Natural killer cell (primary cell): ENCODE data around the gene HCK. TPM values are rescaled to one million over a fixed set of nuclear protein-coding genes. Genes with fewer than 3 reads are reported as not detected.

Experiments
- ATAC-seq, 3 donors: fragments of 150-1000 bp in 2 of 3; fragments of 200-7000 bp in 1 of 3; cut with Tn5 transposase; 1 replicate in 1 of 3; 2 replicates in 2 of 3; pipeline ENCODE4 v1.10.0; 2021; ENCODE audit warnings: mild to moderate bottlenecking in 2 of 3, moderate library complexity in 2 of 3
- DNase-seq, 2 donors: peaks; one replicate each; pipeline versions ENCODE4 v3.0.0 to v3.0.0-alpha.2; 2013 to 2021; ENCODE audit warnings: mixed read lengths in 1 of 2
- H3K27ac ChIP-seq: one replicate; pipeline ENCODE4 v1.5.1; 2013; ENCODE audit warnings: mild to moderate bottlenecking, low read length
- H3K27me3 ChIP-seq: one replicate; pipeline ENCODE4 v1.6.1; 2013; ENCODE audit warnings: low read length; ENCODE audit not compliant: control insufficient read depth, insufficient read depth
- H3K36me3 ChIP-seq: one replicate; pipeline ENCODE4 v1.6.1; 2013; ENCODE audit warnings: low read length; ENCODE audit not compliant: control insufficient read depth, insufficient read depth
- H3K4me1 ChIP-seq: one replicate; pipeline ENCODE4 v1.6.1; 2013; ENCODE audit warnings: low read length; ENCODE audit not compliant: control insufficient read depth, insufficient read depth
- H3K4me3 ChIP-seq: one replicate; pipeline ENCODE4 v1.5.1; 2013; ENCODE audit warnings: low read length
- H3K9me3 ChIP-seq: one replicate; pipeline ENCODE4 v1.6.1; 2013; ENCODE audit warnings: low read length; ENCODE audit not compliant: control insufficient read depth, insufficient read depth
- H3K27ac Mint-ChIP-seq, 2 donors: one replicate each; pipeline ENCODE4 v1.8.0; 2022; ENCODE audit warnings: mild to moderate bottlenecking in 2 of 2, mixed read lengths in 2 of 2, moderate library complexity in 1 of 2
- H3K27me3 Mint-ChIP-seq, 2 donors: one replicate each; pipeline ENCODE4 v1.8.0; 2022; ENCODE audit warnings: low read depth in 2 of 2, mixed read lengths in 2 of 2
- H3K36me3 Mint-ChIP-seq: one replicate; pipeline ENCODE4 v1.8.0; 2022; ENCODE audit warnings: mixed read lengths
- H3K4me1 Mint-ChIP-seq, 2 donors: one replicate each; pipeline ENCODE4 v1.8.0; 2022; ENCODE audit warnings: mixed read lengths in 2 of 2
- H3K4me3 Mint-ChIP-seq: one replicate; pipeline ENCODE4 v1.8.0; 2022; ENCODE audit warnings: mild to moderate bottlenecking, moderate library complexity, mixed read lengths
- H3K9me3 Mint-ChIP-seq, 2 donors: one replicate each; pipeline ENCODE4 v1.8.0; 2022; ENCODE audit warnings: mixed read lengths in 2 of 2
- CTCF ChIP-seq: fragments of 200-600 bp; IDR thresholded peaks from one replicate; pipeline ENCODE4 v1.8.0; 2022; ENCODE audit warnings: antibody characterized with exemption
- WGBS: methylation state at CpG from one replicate; pipeline ENCODE4 v1.1.7; 2013; ENCODE audit warnings: missing lambda C conversion rate; ENCODE audit not compliant: insufficient coverage; 5-methylcytosine and 5-hydroxymethylcytosine counted together
- intact Hi-C: fragments of 100-400 bp; cut with micrococcal nuclease; formaldehyde crosslinking; loops from one replicate; pipeline ENCODE4 v1.14.2; 2022
- total RNA-seq, 4 donors: library from RNA; stranded (reverse); fragments of 120-200 nt in 1 of 4; gene quantifications; one replicate each; pipeline versions ENCODE4 v1.2.3 to v1.2.4, GENCODE V29; 2013 to 2022

Gene HCK
- total RNA-seq, 3 donors from 2014 or later (not counting 1 experiment from before 2014, with no cell fraction given) = 6.3 to 31.6 (median 12.4) TPM

- no peaks in the 10 kb centered on the region for H3K4me1 ChIP-seq
- Mint-ChIP-seq H3K4me3 (no peak overlapping the region), H3K36me3 (peaks cover 22% of the 10 kb centered on the region), H3K27ac (peak overlapping the region in 1 of 2 donors; percentile 27), H3K4me1 (peaks cover 4 to 6% of the 10 kb centered on the region in 2 donors), H3K9me3 (no peaks in the 10 kb centered on the region), H3K27me3 (no peaks in the 10 kb centered on the region)
- 79% methylated on average over 4 of the region's 4 CpGs for WGBS
- no peaks in the 10 kb centered on the region for H3K9me3 ChIP-seq
- ATAC-seq (no peak), DNase-seq (no peak)
- no peak overlapping the region for H3K4me3 ChIP-seq
- TF ChIP-seq CTCF = no peak
- H3K36me3 ChIP-seq = peaks cover 83% of the 10 kb centered on the region
- H3K27me3 ChIP-seq = no peaks in the 10 kb centered on the region
- no peak overlapping the region for H3K27ac ChIP-seq
- intact Hi-C loops = no loop called here
These were observed 88.6 kb downstream of the HCK start for GRCh38 chr20:32140603-32141002.

DNA sequence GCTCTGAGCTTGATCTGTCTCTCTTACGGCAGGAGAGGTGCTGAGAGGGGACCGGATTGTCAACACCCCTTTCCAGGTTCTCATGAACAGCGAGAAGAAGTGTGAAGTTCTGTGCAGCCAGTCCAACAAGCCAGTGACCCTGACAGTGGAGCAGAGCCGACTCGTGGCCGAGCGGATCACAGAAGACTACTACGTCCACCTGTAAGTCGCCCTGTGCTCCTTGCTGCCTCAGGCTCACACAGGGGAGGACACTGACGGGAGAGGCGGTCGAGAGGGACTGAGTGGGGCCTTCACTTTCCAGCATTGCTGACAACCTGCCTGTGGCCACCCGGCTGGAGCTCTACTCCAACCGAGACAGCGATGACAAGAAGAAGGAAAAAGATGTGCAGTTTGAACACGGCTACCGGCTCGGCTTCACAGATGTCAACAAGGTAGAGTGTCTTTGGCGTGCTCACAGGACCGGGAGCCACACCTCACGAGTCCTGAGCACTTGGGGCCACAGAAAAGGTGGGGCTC is 89.5 kb downstream of the HCK start:
- Histone ChIP-seq H3K36me3 (peaks cover 86% of the 10 kb centered on the region), H3K4me3 (no peak overlapping the region), H3K27me3 (no peaks in the 10 kb centered on the region), H3K4me1 (no peaks in the 10 kb centered on the region), H3K9me3 (no peaks in the 10 kb centered on the region), H3K27ac (no peak overlapping the region)
- H3K27ac Mint-ChIP-seq = no peak overlapping the region
- 97% methylated on average over 21 of the region's 21 CpGs for WGBS
- intact Hi-C loops = no loop called here
- ATAC-seq (no peak), DNase-seq (no peak)
- H3K36me3 Mint-ChIP-seq = peaks cover 28% of the 10 kb centered on the region
- no peaks in the 10 kb centered on the region for H3K9me3 Mint-ChIP-seq
- no peak overlapping the region for H3K4me3 Mint-ChIP-seq
- H3K4me1 Mint-ChIP-seq = peaks cover 4 to 6% of the 10 kb centered on the region in 2 donors
- H3K27me3 Mint-ChIP-seq = no peaks in the 10 kb centered on the region
- no peak for TF ChIP-seq CTCF

- H3K27me3 ChIP-seq = no peaks in the 10 kb centered on the region
- intact Hi-C loops = no loop called here
These were observed 90.0 kb downstream of the HCK start for GRCh38 chr20:32142088-32142487.

More at GRCh38 chr20:32142088-32142487, 90.0 kb downstream of the HCK start:
- Mint-ChIP-seq H3K27me3 (no peaks in the 10 kb centered on the region), H3K27ac (no peak overlapping the region), H3K4me3 (no peak overlapping the region), H3K4me1 (peaks cover 4 to 6% of the 10 kb centered on the region in 2 donors), H3K36me3 (peaks cover 27% of the 10 kb centered on the region), H3K9me3 (no peaks in the 10 kb centered on the region)
- DNase-seq (no peak), ATAC-seq (no peak)
- 93% methylated on average over 4 of the region's 5 CpGs for WGBS
- no peak for TF ChIP-seq CTCF
- Histone ChIP-seq H3K4me1 (no peaks in the 10 kb centered on the region), H3K36me3 (peaks cover 83% of the 10 kb centered on the region), H3K27ac (no peak overlapping the region), H3K9me3 (no peaks in the 10 kb centered on the region), H3K4me3 (no peak overlapping the region)
